Embryonic facial prominence (tissue), 1 donor: Measurements from ENCODE around the gene OSBP2.

Source experiments
- DNase-seq: peaks from one replicate; pipeline ENCODE4 v3.0.0-alpha.2; 2016; ENCODE audit errors: extremely low spot score

The OSBP2 gene

GRCh38 chr22:30903876-30904460 is 209.3 kb downstream of the OSBP2 start:
- no peak for DNase-seq

- no peak for DNase-seq
Observed at GRCh38 chr22:30905696-30906341, 211.1 kb downstream of the OSBP2 start.

GRCh38 chr22:30906411-30906810 is 211.7 kb downstream of the OSBP2 start:
- no peak for DNase-seq

- no peak for DNase-seq
Observed at GRCh38 chr22:30906946-30907345, 212.3 kb downstream of the OSBP2 start.

- DNase-seq = no peak
Observed at GRCh38 chr22:30908051-30908461, 213.4 kb downstream of the OSBP2 start.

- no peak for DNase-seq
Observed at GRCh38 chr22:30909306-30909705, 214.6 kb downstream of the OSBP2 start.

- no peak for DNase-seq
Observed at GRCh38 chr22:30910358-30910757, 215.7 kb downstream of the OSBP2 start.

GRCh38 chr22:30918761-30919160 is 224.1 kb downstream of the OSBP2 start:
- no peak for DNase-seq

GRCh38 chr22:30919973-30920372 is 225.3 kb downstream of the OSBP2 start:
- no peak for DNase-seq

- DNase-seq = no peak
Observed at GRCh38 chr22:30920407-30920806, 225.7 kb downstream of the OSBP2 start.

- no peak for DNase-seq
Observed at GRCh38 chr22:30921108-30921507, 226.4 kb downstream of the OSBP2 start.

- no peak for DNase-seq
Observed at GRCh38 chr22:30922151-30922611, 227.5 kb downstream of the OSBP2 start.

- no peak for DNase-seq
Observed at GRCh38 chr22:30923168-30923900, 228.7 kb downstream of the OSBP2 start.

GRCh38 chr22:30925667-30926066 is 231.0 kb downstream of the OSBP2 start:
- DNase-seq = no peak

GRCh38 chr22:30926706-30927105 is 232.0 kb downstream of the OSBP2 start:
- no peak for DNase-seq

- no peak for DNase-seq
Observed at GRCh38 chr22:30927806-30928205, 233.1 kb downstream of the OSBP2 start.

GRCh38 chr22:30928401-30928800 is 233.7 kb downstream of the OSBP2 start:
- no peak for DNase-seq

GRCh38 chr22:30930228-30930627 is 235.6 kb downstream of the OSBP2 start:
- DNase-seq = no peak

- no peak for DNase-seq
Observed at GRCh38 chr22:30931541-30932300, 237.0 kb downstream of the OSBP2 start.

- DNase-seq = no peak
Observed at GRCh38 chr22:30932661-30933060, 238.0 kb downstream of the OSBP2 start.

GRCh38 chr22:30933457-30933856 is 238.8 kb downstream of the OSBP2 start:
- no peak for DNase-seq

GRCh38 chr22:30934053-30934452 is 239.4 kb downstream of the OSBP2 start:
- DNase-seq = no peak
